HCT116 (cell line): ENCODE results near the gene MAPK1.

Source experiments
- EZH2 ChIP-seq: fragments of 200-600 bp; sonication (generic); IDR thresholded peaks from 2 replicates; pipeline ENCODE4 v1.6.1; 2017; ENCODE audit warnings: antibody characterized with exemption, mixed run types
- EZH2phosphoT487 ChIP-seq: fragments of 200-600 bp; IDR thresholded peaks from 2 replicates; pipeline ENCODE4 v1.6.1; 2018; ENCODE audit warnings: antibody characterized with exemption, borderline replicate concordance
- POLR2A ChIP-seq: IDR thresholded peaks from 2 replicates; pipeline ENCODE4 v1.7.0; 2011; ENCODE audit warnings: borderline replicate concordance; ENCODE audit not compliant: insufficient read depth, insufficient read length; ENCODE audit errors: extremely low read depth
- SP1 ChIP-seq: IDR thresholded peaks from 2 replicates; pipeline ENCODE4 v1.6.1; 2012; ENCODE audit warnings: low read depth
- YY1 ChIP-seq: IDR thresholded peaks from 2 replicates; pipeline ENCODE4 v1.6.1; 2011; ENCODE audit warnings: low read length, low read depth, moderate library complexity, mild to moderate bottlenecking; ENCODE audit not compliant: insufficient replicate concordance; ENCODE audit errors: extremely low read depth
- TF ChIP-seq, protein P1 (sequence below), 3 experiments: fragments of 200-600 bp in 1 of 3; sonication (generic) in 1 of 3; IDR thresholded peaks in 2 of 3; conservative IDR thresholded peaks in 1 of 3; 2 replicates each; pipeline ENCODE4 v1.5.1; 2012 to 2017; ENCODE audit warnings: low read depth in 2 of 3, low read length in 2 of 3, antibody characterized with exemption in 1 of 3, borderline replicate concordance in 1 of 3, control low read depth in 1 of 3, mild to moderate bottlenecking in 1 of 3, mixed read lengths in 1 of 3, mixed run types in 1 of 3, moderate library complexity in 1 of 3; ENCODE audit not compliant: insufficient read depth in 1 of 3

DNA sequence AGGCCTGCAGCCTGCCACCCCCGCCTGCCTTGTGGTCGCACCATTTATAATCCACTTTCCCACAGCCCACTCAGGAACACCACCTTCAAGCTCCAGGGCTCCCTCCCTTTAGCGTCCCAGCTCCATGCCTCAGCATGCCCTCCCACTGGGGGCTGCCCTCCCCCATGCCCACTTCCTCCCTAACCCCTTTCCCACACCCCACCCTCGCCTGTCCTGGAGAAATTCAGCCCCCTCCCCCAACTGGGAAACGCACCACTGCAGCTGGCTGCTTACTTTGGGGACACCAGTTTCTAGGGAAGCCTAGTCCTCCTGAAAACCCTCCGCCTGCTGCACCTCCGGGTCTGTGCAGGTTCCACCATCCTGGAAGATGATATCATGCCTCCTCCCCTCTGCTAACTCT is 128.5 kb downstream of the MAPK1 start:
- TF ChIP-seq, protein P1, sequence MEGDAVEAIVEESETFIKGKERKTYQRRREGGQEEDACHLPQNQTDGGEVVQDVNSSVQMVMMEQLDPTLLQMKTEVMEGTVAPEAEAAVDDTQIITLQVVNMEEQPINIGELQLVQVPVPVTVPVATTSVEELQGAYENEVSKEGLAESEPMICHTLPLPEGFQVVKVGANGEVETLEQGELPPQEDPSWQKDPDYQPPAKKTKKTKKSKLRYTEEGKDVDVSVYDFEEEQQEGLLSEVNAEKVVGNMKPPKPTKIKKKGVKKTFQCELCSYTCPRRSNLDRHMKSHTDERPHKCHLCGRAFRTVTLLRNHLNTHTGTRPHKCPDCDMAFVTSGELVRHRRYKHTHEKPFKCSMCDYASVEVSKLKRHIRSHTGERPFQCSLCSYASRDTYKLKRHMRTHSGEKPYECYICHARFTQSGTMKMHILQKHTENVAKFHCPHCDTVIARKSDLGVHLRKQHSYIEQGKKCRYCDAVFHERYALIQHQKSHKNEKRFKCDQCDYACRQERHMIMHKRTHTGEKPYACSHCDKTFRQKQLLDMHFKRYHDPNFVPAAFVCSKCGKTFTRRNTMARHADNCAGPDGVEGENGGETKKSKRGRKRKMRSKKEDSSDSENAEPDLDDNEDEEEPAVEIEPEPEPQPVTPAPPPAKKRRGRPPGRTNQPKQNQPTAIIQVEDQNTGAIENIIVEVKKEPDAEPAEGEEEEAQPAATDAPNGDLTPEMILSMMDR (IDR thresholded peaks at IDR 0.05 in 2 of 3, conservative IDR thresholded peaks at IDR 0.05 in 1 of 3; ENCODE audit: borderline replicate concordance in 1 of 3, insufficient read depth in 1 of 3, low read depth in 2 of 3, low read length in 2 of 3) = no peak
- TF ChIP-seq EZH2 (no peak), EZH2phosphoT487 (no peak), SP1 (no peak), YY1 (no peak), POLR2A (no peak)
